GM12865 (cell line): ENCODE results near the gene NALCN.

Source experiments
- DNase-seq: peaks from one replicate; pipeline ENCODE4 v3.0.0; 2010; ENCODE audit warnings: low read depth
- H3K4me3 ChIP-seq: 2 replicates; pipeline ENCODE4 v1.5.1; 2011; ENCODE audit warnings: mild to moderate bottlenecking, low read depth, low read length, control low read depth
- TF ChIP-seq, protein P1 (sequence below): IDR thresholded peaks from 2 replicates; pipeline ENCODE4 v1.5.1; 2011; ENCODE audit warnings: low read length, control low read depth, low read depth, inconsistent platforms; ENCODE audit not compliant: insufficient read depth; ENCODE audit errors: missing control alignments

NALCN gene

DNA sequence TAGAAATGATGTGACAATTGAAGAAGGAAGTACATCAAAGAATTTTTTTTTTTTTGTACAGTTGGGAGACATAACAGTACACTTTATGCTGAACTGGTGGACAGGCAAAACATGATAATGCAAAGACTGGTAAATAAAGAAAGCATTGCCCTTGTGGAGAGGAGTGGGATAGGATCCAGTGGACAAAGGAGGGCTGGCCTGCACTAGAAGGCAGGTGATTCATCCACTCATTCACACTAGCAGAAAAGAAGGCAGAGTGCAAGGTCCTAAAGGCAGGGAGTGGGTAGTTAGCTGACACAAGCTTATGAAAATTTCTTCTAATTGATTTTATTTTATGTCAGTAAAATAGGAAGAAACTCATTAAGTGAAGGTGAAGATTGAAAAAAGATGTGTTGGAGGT, 17.6 kb upstream of the NALCN start:
- H3K4me3 ChIP-seq: no peak overlapping the region
- TF ChIP-seq, protein P1, sequence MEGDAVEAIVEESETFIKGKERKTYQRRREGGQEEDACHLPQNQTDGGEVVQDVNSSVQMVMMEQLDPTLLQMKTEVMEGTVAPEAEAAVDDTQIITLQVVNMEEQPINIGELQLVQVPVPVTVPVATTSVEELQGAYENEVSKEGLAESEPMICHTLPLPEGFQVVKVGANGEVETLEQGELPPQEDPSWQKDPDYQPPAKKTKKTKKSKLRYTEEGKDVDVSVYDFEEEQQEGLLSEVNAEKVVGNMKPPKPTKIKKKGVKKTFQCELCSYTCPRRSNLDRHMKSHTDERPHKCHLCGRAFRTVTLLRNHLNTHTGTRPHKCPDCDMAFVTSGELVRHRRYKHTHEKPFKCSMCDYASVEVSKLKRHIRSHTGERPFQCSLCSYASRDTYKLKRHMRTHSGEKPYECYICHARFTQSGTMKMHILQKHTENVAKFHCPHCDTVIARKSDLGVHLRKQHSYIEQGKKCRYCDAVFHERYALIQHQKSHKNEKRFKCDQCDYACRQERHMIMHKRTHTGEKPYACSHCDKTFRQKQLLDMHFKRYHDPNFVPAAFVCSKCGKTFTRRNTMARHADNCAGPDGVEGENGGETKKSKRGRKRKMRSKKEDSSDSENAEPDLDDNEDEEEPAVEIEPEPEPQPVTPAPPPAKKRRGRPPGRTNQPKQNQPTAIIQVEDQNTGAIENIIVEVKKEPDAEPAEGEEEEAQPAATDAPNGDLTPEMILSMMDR: no peak
- DNase-seq: no peak

DNA sequence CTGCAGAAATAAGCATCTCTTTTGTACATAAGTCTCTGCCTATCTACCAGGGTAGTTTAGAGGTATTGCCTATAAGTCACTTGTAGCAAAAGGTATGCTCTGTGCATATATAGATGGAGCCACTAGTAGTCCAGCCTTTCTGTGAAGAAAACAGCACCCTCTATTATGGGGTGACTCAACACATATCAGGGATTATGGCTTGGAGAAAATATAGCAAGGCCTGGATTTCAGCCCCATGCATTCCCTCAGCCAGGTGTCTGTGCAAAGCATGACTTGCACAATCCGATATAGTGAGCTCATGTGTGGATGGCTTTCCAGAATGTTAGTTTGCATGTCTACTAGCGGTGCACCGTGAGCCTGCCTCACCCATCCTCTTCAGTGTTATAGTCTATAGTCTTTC, 13.4 kb upstream of the NALCN start:
- no peak for DNase-seq
- no peak overlapping the region for H3K4me3 ChIP-seq
- TF ChIP-seq, protein P1: no peak

DNA sequence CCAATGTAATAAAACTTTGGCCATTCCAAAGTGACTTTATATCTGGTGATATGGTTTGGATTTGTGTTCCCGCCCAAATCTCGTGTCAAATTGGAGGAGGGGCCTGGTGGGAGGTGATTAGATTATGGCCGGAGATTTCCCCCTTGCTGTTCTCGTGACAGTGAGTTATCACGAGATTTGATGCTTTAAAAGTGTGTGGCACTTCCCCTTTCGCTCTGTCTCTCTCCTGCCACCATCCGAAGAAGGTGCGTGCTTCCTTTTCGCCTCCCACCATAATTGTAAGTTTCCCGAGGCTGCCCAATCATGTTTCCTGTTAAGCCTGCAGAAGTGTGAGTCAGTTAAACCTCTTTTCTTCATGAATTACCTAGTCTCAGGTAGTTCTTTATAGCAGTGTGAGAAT, 9.3 kb upstream of the NALCN start:
- TF ChIP-seq, protein P1: no peak
- no peak overlapping the region for H3K4me3 ChIP-seq
- no peak for DNase-seq

DNA sequence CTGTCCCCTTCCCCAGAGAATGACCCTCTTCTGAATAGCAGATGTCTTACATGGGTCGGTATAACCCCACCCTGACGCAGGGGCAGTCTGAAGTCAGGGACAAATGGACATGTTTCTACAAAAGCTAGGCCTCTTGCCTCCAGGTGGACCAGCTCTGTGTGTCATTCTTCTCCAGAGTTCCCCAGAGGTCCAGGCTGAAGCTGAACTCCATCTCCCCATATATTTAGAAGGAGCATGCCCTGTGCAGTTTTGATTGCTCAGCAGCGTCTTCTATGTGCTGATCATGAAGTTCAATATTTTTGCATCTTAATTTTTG, 8.8 kb upstream of the NALCN start:
- no peak overlapping the region for H3K4me3 ChIP-seq
- TF ChIP-seq, protein P1: no peak
- DNase-seq: no peak

DNA sequence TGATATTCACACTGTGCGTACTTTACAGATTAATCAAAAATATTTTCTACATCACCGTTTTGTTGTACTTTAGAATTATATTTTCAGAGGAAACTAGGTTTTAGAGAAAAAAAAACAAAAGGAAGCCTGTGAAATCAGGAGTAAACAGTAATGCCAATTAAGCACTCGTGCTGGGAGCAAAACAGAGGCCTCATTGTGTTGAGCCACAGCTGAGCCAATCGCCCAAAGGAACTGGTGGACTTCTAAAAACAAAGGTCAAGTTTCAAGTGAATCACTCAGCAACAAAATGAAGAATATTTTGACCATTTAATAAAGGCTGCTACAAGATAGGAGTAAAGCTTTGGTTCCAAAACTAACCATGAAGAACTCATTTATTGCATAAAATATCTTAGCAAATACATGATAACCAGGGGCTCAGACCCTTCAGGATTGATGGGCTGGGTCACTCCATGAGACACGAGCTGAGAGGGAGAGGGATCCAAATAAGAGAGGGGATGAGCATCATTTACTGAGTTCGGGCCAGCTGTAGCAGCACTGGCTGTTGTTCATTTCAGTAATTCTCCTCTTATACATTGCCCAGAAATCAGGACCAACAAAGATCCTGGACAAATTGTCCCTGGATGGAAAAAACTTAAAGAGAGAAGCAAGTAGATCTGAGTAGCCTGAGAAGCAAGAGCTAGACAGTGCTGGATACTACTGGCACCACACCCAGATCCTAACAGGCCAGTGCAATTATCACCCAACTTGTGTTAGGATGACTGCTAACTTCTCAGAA, 8.3 kb upstream of the NALCN start:
- no peak overlapping the region for H3K4me3 ChIP-seq
- no peak for DNase-seq
- TF ChIP-seq, protein P1: no peak

DNA sequence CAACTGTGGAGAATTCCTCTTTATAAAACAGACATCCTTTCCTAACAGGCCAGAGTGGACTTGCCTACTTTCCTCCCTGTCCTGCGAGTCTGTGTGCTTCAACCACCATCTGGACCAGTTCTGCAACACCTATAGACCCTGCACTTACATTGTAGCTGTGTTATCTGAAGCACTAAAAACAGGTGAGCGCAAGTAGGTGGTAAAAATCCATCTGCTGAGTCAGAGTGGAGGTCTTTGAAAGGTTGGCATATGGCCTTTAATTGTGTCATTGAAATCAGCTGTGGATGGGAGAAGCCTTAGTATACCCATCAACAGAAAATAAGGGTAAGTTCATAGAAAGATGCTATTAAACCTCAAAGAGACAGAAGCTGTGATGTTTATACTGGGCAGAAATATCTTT, 7.6 kb upstream of the NALCN start:
- no peak overlapping the region for H3K4me3 ChIP-seq
- TF ChIP-seq, protein P1: no peak
- DNase-seq: no peak

DNA sequence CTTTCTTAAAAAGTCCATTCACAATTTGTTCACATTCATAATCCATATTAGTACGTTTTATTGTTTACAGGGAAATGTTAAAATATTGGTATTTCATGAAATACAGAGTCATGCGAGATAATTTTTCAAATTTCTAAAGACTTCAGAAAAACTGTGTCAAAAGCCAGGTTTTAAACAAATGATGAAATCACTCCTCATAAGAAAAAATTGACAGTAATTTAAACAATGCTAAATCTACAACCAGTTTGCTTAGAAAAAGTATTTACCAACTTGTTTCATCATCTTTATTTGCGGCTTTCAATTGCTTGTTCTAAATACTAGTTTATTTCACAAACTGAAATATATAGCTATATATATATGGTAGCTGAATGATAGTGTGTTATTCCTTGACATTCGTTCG, 1.2 kb upstream of the NALCN start:
- no peak overlapping the region for H3K4me3 ChIP-seq
- TF ChIP-seq, protein P1: no peak
- DNase-seq: no peak
